GM21423 (cell line): ENCODE measurements around the gene TRMT44.
"Not testable (repeated sequence)": the region's sequence is repeated elsewhere in the genome, so short reads cannot be mapped to it uniquely, and the experiment has no call there.

Source experiments
- ATAC-seq: cut with Tn5 transposase; IDR thresholded peaks from one replicate; pipeline ENCODE4 v1.9.1; 2021; ENCODE audit warnings: mild to moderate bottlenecking, moderate library complexity; ENCODE audit not compliant: unreplicated experiment

Gene TRMT44

GRCh38 chr4:8508740-8509139 is 68.2 kb downstream of the TRMT44 start:
- ATAC-seq: no peak

GRCh38 chr4:8509311-8509950 is 68.9 kb downstream of the TRMT44 start:
- ATAC-seq: no peak

- no peak for ATAC-seq
Measured at GRCh38 chr4:8510191-8510590, 69.6 kb downstream of the TRMT44 start.

GRCh38 chr4:8510611-8511285 is 70.2 kb downstream of the TRMT44 start:
- no peak for ATAC-seq

- ATAC-seq: no peak
Measured at GRCh38 chr4:8512510-8512909, 71.9 kb downstream of the TRMT44 start.

- not testable (repeated sequence) for ATAC-seq
Measured at GRCh38 chr4:8513080-8513479, 72.5 kb downstream of the TRMT44 start.

- ATAC-seq: no peak
Measured at GRCh38 chr4:8513931-8514330, 73.4 kb downstream of the TRMT44 start.

GRCh38 chr4:8514391-8514790 is 73.8 kb downstream of the TRMT44 start:
- no peak for ATAC-seq

- no peak for ATAC-seq
Measured at GRCh38 chr4:8515316-8516060, 74.9 kb downstream of the TRMT44 start.

- no peak for ATAC-seq
Measured at GRCh38 chr4:8516061-8516573, 75.5 kb downstream of the TRMT44 start.

GRCh38 chr4:8516996-8517550 is 76.5 kb downstream of the TRMT44 start:
- no peak for ATAC-seq

GRCh38 chr4:8517946-8518345 is 77.4 kb downstream of the TRMT44 start:
- ATAC-seq: no peak

- no peak for ATAC-seq
Measured at GRCh38 chr4:8522160-8523120, 81.9 kb downstream of the TRMT44 start.

GRCh38 chr4:8523175-8523574 is 82.6 kb downstream of the TRMT44 start:
- ATAC-seq: no peak

GRCh38 chr4:8523766-8524165 is 83.2 kb downstream of the TRMT44 start:
- ATAC-seq: no peak

- no peak for ATAC-seq
Measured at GRCh38 chr4:8524595-8525382, 84.2 kb downstream of the TRMT44 start.

- no peak for ATAC-seq
Measured at GRCh38 chr4:8525383-8526120, 85.0 kb downstream of the TRMT44 start.
